Activated naive CD4-positive, alpha-beta T cell treated with anti-CD3 and anti-CD28 coated beads, Interleukin-2, amount 10 ng/mL, durations not matched to agents 7 days and 5 days (primary cell): Measurements from ENCODE around the gene GALNT2.
A peak's percentile ranks its signal among the peaks of the same experiment; 100 is the strongest.

Experiments used
- CTCF ChIA-PET: fragments of 350-600 bp; sonication (Branson Sonifier 250); formaldehyde crosslinking; loops from one replicate; lab custom pipeline; 2021; ENCODE audit warnings: antibody characterized with exemption; lab: Charles Lee
- DNase-seq: peaks from one replicate; pipeline ENCODE4 v3.0.0-alpha.2; 2020
- H3K27ac Mint-ChIP-seq: one replicate; pipeline ENCODE4 v1.8.0; 2021; ENCODE audit warnings: mild to moderate bottlenecking, moderate library complexity, mixed read lengths
- H3K27me3 Mint-ChIP-seq: one replicate; pipeline ENCODE4 v1.8.0; 2021; ENCODE audit warnings: mild to moderate bottlenecking, mixed read lengths
- H3K36me3 Mint-ChIP-seq: one replicate; pipeline ENCODE4 v1.8.0; 2021; ENCODE audit warnings: mixed read lengths
- H3K4me1 Mint-ChIP-seq: one replicate; pipeline ENCODE4 v1.8.0; 2021; ENCODE audit warnings: mixed read lengths
- H3K4me3 Mint-ChIP-seq: one replicate; pipeline ENCODE4 v1.8.0; 2021; ENCODE audit warnings: mild to moderate bottlenecking, moderate library complexity, mixed read lengths
- H3K9me3 Mint-ChIP-seq: one replicate; pipeline ENCODE4 v1.8.0; 2021; ENCODE audit warnings: mixed read lengths

Gene GALNT2

DNA sequence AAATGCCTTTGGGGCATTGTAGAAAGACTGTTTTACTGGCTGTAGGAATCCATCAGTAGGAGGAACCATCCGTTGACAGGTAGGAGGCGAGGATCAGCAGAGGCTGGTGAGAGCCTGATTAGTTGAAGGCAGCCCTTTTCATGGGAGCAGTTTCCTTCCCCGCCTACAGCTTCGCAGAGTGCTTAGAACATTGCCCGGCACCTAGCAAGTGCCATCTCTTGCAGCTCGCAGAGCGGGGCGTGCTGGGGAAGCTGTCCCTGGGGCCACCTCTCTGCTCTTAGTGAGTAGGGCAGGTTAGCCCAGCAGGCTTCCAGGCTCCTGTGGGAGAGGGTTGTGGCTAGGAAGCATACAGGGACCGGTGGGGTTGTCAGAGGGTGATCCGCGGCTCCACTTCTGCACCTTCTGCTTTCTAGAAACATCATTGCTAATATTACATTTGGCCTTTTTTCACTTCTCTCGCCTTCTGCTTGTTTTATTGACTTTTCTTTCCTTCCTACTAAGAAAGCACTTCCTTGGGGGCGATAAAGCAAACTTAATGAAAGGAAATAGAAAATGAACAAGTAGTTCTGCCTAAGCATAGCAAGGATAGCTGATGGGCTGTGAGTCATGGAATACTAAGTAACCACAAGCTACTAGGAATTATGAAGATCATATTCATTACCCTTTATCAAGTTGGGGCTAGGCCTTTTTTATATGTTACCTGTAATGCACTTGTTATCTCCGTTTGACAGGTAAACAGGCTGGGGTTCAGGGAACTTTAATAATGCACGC lies 176.7 kb downstream of the GALNT2 start:
- H3K36me3 Mint-ChIP-seq = peaks cover 32% of the 10 kb centered on the region
- no peak overlapping the region for H3K4me3 Mint-ChIP-seq
- DNase-seq = no peak
- H3K4me1 Mint-ChIP-seq = peaks cover 23% of the 10 kb centered on the region
- CTCF ChIA-PET = no interaction called here
- peaks cover 5% of the 10 kb centered on the region for H3K9me3 Mint-ChIP-seq
- no peaks in the 10 kb centered on the region for H3K27me3 Mint-ChIP-seq
- H3K27ac Mint-ChIP-seq = no peak overlapping the region

DNA sequence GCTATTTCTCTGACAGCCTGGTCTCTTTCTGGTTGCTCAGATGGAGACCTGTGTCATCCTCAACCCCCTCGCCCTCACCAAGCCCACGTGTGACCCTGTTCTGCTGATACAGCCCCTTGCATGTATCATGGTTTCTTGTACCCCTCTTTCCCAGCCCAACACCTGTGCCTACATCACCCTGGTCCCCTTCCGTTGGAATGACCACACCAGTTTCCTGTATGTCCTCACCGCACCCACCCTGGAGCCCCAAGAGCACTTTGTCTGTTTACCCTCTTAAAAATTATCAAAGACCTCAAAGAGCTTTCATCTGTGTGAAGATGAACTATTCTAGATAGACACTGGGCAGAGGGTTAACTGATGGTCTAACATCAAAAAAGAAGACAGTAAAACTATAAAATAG lies 179.5 kb downstream of the GALNT2 start:
- CTCF ChIA-PET = no interaction called here
- Mint-ChIP-seq H3K27me3 (no peaks in the 10 kb centered on the region), H3K4me1 (peaks cover 12% of the 10 kb centered on the region), H3K4me3 (no peak overlapping the region), H3K9me3 (no peaks in the 10 kb centered on the region), H3K36me3 (peaks cover 32% of the 10 kb centered on the region), H3K27ac (peak overlapping the region; percentile 70)
- no peak for DNase-seq

DNA sequence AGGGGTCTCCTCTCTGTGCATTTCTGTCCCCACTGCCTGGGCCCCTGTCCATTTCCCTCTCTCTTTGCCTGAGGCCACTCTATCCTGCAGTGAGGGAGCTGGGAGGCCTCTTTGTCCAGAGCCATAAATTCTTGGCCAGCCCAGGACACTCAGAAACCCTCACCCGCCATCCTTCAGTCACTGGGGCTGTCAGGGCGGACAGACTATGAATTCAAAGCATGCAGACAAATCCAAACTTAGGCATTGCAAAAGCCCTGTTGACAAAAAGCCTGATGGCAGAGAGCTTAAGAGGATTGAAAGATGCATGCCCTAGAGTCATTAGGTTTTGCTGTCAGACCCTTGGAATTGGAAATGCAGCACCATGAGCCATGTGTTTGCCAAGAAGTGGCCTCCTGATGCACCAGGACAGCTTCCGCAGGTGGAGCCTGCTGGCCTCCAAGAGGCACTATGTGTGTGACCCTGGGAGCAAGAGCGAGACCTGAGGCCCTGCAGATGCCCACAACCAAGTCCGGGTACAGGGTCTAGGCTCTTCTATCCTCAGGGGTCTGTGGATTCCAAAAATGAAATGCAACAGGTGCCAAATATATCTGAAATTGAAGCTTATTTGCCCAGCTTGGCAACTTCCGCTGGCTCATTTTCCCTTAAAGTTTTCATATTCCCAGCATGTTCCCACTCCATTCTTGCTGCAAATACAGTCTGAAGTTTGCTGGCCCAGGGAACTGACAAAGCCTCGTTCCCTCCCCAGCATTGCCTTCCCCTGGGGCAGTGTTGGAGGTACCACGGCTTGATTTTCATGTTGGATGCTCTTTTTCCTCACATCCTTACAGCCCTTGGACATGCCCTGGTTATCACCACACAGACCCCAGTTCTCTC lies 181.2 kb downstream of the GALNT2 start:
- Mint-ChIP-seq H3K27me3 (no peaks in the 10 kb centered on the region), H3K4me1 (peaks cover 8% of the 10 kb centered on the region)
- CTCF ChIA-PET = no interaction called here

DNA sequence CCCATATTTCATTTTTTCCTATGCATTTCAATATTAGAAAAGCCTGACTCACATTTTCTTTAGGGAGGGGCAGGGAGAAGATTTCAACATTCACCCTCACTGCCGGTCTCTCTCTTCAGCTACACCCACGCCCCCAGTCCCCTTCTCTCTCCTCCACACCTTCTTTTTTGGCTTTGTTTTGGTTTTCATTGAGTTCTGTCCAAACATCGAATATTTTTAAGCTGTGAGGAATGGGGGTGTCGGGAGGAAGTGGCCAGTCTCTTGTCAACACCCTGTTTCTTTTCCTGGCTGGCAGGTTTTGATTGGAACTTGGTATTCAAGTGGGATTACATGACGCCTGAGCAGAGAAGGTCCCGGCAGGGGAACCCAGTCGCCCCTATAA lies 181.8 kb downstream of the GALNT2 start:
- DNase-seq = no peak
- peaks cover 32% of the 10 kb centered on the region for H3K36me3 Mint-ChIP-seq
- no peaks in the 10 kb centered on the region for H3K27me3 Mint-ChIP-seq
- H3K9me3 Mint-ChIP-seq = no peaks in the 10 kb centered on the region
- no peak overlapping the region for H3K27ac Mint-ChIP-seq
- no peak overlapping the region for H3K4me3 Mint-ChIP-seq
- peaks cover 8% of the 10 kb centered on the region for H3K4me1 Mint-ChIP-seq
- CTCF ChIA-PET = no interaction called here

More for the DNA sequence above, 181.2 kb downstream of the GALNT2 start:
- peaks cover 28% of the 10 kb centered on the region for H3K36me3 Mint-ChIP-seq
- H3K4me3 Mint-ChIP-seq = no peak overlapping the region
- H3K27ac Mint-ChIP-seq = no peak overlapping the region
- no peaks in the 10 kb centered on the region for H3K9me3 Mint-ChIP-seq
- DNase-seq = no peak

DNA sequence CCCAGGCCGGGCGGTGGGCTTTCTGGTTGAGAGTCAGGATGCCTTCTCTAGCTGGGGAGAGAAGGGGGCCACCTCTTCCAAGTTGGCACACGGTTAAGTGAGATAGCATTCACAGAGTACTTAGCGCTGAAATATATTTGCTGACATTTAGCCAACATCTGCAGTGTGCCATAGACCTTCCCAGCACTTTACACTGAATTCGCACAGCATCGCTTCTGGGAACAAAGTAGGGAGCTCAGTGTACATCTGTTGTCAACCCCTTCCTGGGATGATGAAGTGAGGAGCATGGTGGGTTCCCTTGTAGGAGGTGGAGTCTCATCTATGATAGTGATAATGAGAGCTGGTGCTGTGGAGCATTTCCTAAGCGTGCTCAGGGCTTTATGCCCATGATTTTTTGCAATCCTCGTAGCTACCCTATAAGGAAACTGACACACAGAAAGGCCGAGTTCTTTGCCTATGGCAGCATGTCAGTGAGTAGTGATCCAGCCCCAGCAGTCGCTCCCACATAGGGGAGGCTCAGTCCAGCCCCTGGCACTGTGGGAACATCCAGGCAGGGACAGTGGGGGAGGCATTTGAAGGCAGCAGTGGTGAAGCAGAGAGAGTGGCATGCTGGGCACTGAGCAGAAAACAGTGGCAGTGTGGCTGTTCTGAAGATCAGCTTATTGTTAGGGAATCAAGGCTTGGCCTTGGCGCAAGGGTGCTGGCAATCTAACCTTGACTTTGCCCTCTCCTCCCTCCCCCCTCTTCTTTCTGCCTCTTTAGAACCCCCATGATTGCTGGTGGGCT lies 182.8 kb downstream of the GALNT2 start:
- no peaks in the 10 kb centered on the region for H3K9me3 Mint-ChIP-seq
- no peak for DNase-seq
- CTCF ChIA-PET = no interaction called here
- H3K36me3 Mint-ChIP-seq = peaks cover 32% of the 10 kb centered on the region
- H3K27me3 Mint-ChIP-seq = no peaks in the 10 kb centered on the region
- no peak overlapping the region for H3K27ac Mint-ChIP-seq
- no peak overlapping the region for H3K4me3 Mint-ChIP-seq
- H3K4me1 Mint-ChIP-seq = peaks cover 8% of the 10 kb centered on the region

DNA sequence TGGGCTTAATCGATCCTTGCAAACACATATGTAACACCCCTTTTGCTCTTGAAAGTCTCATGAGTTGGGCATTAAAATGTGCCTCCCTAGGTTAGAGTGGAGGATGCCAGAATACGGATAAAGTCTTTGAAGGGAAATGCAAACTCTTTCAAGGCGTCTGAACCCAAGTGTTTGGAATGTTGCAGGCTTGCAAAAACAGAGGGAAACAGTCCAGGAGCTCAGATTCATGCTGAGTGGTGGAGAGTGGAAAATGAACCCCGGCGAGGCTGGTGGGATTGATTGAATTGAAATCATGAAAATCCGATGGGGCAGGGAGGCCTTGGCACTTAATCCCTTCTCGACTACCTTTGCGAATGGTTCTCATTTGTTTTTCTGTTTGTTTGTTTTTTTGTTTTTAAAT lies 183.6 kb downstream of the GALNT2 start:
- DNase-seq = no peak
- peaks cover 31% of the 10 kb centered on the region for H3K36me3 Mint-ChIP-seq
- CTCF ChIA-PET = no interaction called here
- H3K9me3 Mint-ChIP-seq = no peaks in the 10 kb centered on the region
- H3K4me3 Mint-ChIP-seq = no peak overlapping the region
- no peak overlapping the region for H3K27ac Mint-ChIP-seq
- peaks cover 8% of the 10 kb centered on the region for H3K4me1 Mint-ChIP-seq
- H3K27me3 Mint-ChIP-seq = no peaks in the 10 kb centered on the region

DNA sequence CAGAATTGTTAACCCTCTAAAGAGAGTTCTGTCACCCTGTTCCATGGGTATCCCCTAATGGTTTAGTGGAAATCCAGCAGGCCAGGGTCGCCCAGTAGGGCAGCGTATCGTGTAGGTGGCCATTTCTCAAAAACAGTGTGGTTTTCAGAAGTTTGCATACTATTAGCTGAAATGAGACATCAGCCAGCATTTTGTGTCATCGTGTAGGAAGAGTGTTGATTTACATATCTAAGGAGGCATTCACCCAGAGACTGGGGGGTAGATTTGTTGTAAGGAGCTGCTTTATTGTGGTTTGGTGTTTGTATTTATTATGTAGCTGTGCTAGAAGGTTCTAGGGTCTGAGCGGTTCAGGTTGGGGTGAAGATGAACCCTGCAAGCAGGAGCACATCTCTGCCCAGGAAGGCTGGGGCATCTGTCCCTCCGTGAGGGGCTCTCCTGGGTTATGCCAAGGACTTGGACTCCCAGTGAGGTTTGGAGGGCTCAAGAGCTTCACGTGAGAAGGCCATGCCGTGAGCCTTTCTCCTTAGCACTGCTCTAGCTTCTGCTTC lies 184.7 kb downstream of the GALNT2 start:
- Mint-ChIP-seq H3K27ac (no peak overlapping the region), H3K27me3 (no peaks in the 10 kb centered on the region), H3K4me1 (peaks cover 1% of the 10 kb centered on the region), H3K9me3 (no peaks in the 10 kb centered on the region), H3K4me3 (no peak overlapping the region), H3K36me3 (peaks cover 22% of the 10 kb centered on the region)
- CTCF ChIA-PET = no interaction called here
- DNase-seq = no peak

DNA sequence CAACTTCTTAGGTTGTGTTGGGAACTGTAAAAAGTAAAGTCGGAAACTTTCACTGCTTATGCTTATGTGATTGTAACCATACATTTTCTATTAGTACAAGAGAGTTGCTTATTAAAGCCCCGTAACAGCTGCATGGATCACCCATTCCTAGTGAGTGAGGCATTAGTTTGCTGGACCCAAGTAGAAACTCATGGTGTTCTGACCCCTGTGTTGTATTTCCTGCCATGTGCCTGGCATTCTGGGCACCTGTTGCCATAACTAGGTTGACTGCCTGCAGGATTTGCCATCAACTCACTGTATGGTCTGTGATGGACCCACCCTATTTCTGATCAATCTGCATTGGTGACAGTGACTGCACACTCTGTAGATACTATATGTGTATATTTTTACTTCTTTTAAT lies 186.1 kb downstream of the GALNT2 start:
- H3K4me1 Mint-ChIP-seq = no peaks in the 10 kb centered on the region
- CTCF ChIA-PET = no interaction called here
- no peak overlapping the region for H3K4me3 Mint-ChIP-seq
- H3K9me3 Mint-ChIP-seq = no peaks in the 10 kb centered on the region
- H3K36me3 Mint-ChIP-seq = peaks cover 24% of the 10 kb centered on the region
- no peak overlapping the region for H3K27ac Mint-ChIP-seq
- no peak for DNase-seq
- H3K27me3 Mint-ChIP-seq = no peaks in the 10 kb centered on the region

DNA sequence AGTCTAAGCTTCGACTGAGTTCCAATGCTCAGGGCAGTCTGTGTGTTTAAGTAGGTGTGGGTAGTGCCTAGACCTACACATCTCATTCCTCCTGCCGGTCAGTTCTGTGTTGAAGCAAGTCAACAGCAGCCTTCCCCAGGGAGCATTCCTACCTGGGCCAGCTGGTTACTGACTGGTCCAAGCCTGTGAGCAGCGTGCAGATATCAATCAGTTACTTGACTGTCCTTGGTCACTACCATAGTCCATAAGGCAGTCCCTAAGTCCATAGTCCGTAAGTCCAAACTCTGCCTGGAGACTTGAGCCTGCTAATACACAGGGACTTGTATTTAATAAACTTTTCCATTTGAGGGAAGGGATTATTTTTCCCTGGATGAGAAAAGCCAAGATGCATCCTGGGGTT lies 187.2 kb downstream of the GALNT2 start:
- no peaks in the 10 kb centered on the region for H3K4me1 Mint-ChIP-seq
- H3K27ac Mint-ChIP-seq = no peak overlapping the region
- no peak overlapping the region for H3K4me3 Mint-ChIP-seq
- H3K9me3 Mint-ChIP-seq = no peaks in the 10 kb centered on the region
- no peak for DNase-seq
- peaks cover 27% of the 10 kb centered on the region for H3K36me3 Mint-ChIP-seq
- CTCF ChIA-PET = no interaction called here
- no peaks in the 10 kb centered on the region for H3K27me3 Mint-ChIP-seq

DNA sequence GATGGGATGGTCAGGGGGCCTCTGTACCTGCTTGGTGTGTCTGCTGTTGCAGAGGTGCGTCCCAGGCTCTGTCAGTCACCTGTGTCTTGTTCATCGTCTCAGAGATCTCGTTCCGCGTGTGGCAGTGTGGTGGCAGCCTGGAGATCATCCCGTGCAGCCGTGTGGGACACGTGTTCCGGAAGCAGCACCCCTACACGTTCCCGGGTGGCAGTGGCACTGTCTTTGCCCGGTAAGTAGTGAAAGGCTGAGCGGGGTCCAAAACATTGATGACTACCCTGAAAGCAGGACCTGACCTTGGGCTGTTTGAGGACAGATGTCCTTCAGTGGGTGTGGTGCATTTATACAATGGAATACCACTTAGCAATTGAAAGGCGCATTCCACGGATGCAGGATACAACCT lies 188.1 kb downstream of the GALNT2 start:
- Mint-ChIP-seq H3K27me3 (no peaks in the 10 kb centered on the region), H3K36me3 (peaks cover 28% of the 10 kb centered on the region), H3K4me3 (no peak overlapping the region), H3K9me3 (no peaks in the 10 kb centered on the region), H3K27ac (no peak overlapping the region), H3K4me1 (no peaks in the 10 kb centered on the region)
- DNase-seq = no peak
- CTCF ChIA-PET = no interaction called here

DNA sequence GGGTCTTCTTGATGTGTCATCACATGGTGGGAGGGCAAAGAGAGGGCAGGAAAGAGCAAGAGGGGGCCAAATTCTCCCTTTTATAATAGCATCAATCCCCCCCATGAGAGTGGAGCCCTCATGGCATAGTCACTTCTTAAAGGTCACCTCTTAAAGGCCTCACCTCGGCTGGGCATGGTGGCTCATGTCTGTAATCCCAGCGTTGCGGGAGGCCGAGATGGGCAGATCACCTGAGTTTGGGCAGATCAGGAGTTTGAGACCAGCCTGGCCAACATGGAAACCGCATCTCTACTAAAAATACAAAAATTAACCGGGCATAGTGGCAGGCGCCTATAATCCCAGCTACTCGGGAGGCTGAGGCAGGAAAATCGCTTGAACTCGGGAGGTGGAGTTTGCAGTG lies 189.0 kb downstream of the GALNT2 start:
- Mint-ChIP-seq H3K4me1 (no peaks in the 10 kb centered on the region), H3K9me3 (no peaks in the 10 kb centered on the region), H3K27me3 (no peaks in the 10 kb centered on the region), H3K36me3 (peaks cover 25% of the 10 kb centered on the region), H3K4me3 (no peak overlapping the region), H3K27ac (no peak overlapping the region)
- CTCF ChIA-PET = no interaction called here
- no peak for DNase-seq

DNA sequence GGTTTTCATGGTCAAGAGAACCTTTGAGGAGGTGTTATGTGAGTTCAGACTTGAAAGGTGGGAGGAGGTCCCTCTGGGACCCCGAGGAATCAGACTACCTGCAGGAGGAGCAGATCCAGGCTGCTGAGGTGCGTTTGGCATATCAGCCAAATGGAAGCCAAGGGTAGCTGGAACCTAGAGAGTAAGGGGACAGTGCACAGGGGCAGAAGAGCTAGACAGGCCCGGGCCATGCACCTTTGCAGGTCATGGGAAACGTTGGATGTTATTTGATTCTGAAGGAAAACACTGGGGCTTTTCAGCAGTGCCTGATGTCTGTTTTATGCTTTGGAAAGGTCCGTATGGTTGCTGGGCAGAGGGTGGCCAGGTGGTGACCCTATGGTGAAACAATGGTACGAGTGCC lies 189.9 kb downstream of the GALNT2 start:
- Mint-ChIP-seq H3K9me3 (no peaks in the 10 kb centered on the region), H3K4me1 (no peaks in the 10 kb centered on the region), H3K4me3 (no peak overlapping the region), H3K36me3 (peaks cover 19% of the 10 kb centered on the region), H3K27ac (no peak overlapping the region), H3K27me3 (no peaks in the 10 kb centered on the region)
- CTCF ChIA-PET = no interaction called here
- no peak for DNase-seq

DNA sequence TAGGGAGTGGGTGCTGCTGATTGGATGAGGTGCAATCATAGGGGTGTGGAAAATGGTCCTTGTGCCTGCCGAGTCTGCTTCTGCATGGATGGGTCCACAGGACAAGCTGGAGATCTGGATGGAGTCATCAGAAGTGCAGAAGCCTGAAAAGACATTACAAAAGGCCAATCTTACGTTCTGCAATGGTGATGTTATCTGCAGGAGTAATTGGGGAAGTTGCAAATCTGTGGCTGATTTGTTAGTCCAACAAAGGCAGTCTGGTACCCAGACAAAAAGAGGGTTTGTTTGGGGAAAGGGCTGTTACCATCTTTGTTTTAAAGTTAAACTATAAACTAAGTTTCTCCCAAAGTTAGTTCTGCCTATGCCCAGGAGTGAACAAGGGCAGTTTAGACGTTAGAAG lies 192.6 kb downstream of the GALNT2 start:
- H3K27me3 Mint-ChIP-seq = no peaks in the 10 kb centered on the region
- no peak overlapping the region for H3K27ac Mint-ChIP-seq
- CTCF ChIA-PET = no interaction called here
- H3K36me3 Mint-ChIP-seq = peaks cover 24% of the 10 kb centered on the region
- H3K4me3 Mint-ChIP-seq = no peak overlapping the region
- DNase-seq = no peak
- H3K9me3 Mint-ChIP-seq = no peaks in the 10 kb centered on the region
- H3K4me1 Mint-ChIP-seq = no peaks in the 10 kb centered on the region

DNA sequence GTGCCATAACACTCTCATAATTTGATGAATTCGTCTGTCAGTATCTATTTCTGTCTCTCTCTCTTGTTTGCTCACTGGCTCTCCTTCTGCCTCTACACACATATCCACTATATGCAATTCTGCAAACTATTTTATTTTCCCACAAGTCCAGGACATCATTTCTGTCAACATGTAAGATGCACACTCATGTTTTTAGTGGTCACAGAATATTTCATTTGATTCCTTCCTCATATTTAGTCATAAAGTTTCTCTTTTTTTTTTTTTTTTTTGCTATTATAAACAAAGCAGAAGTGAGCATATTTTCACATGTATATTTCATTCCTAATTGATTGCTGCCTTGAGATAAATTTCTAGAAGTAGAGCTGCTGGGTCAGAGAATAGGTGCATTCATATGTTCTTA lies 193.8 kb downstream of the GALNT2 start:
- Mint-ChIP-seq H3K4me1 (no peaks in the 10 kb centered on the region), H3K27ac (no peak overlapping the region), H3K27me3 (no peaks in the 10 kb centered on the region), H3K9me3 (no peaks in the 10 kb centered on the region), H3K4me3 (no peak overlapping the region), H3K36me3 (peaks cover 20% of the 10 kb centered on the region)
- no peak for DNase-seq
- CTCF ChIA-PET = interaction anchor here (0.8 kb wide), 1 partner anchor 49 kb away, joined by 3 read pairs; no protein-coding TSS in a partner anchor
